SK-N-SH (cell line): Measurements from ENCODE around the gene RNASE2. TPM values are rescaled to one million over a fixed set of nuclear protein-coding genes. Genes with fewer than 3 reads are reported as not detected.
A peak's percentile ranks its signal among the peaks of the same experiment; 100 is the strongest.

Experiments
- CTCF ChIA-PET: fragments of 300-600, 350-600 bp; formaldehyde crosslinking; extraction: SDS; loops from one replicate; lab custom pipeline; 2021; lab: Yijun Ruan, JAX
- POLR2A ChIA-PET: fragments of 350-600 bp; sonication (Branson Sonifier 250); formaldehyde crosslinking; extraction: SDS; loops from one replicate; lab custom pipeline; 2020; ENCODE audit warnings: antibody characterized with exemption, inconsistent platforms; lab: Yijun Ruan, JAX
- DNase-seq: peaks from one replicate; pipeline ENCODE4 v3.0.0; 2012
- H2AFZ ChIP-seq: fragments of 200-600 bp; sonication (generic); 2 replicates; pipeline ENCODE4 v1.8.1; 2016; ENCODE audit warnings: antibody characterized with exemption, mild to moderate bottlenecking, low read depth
- H3F3A ChIP-seq: fragments of 200-600 bp; sonication (generic); replicated peaks from 2 replicates; pipeline ENCODE3; 2016; ENCODE audit warnings: antibody characterized with exemption, mild to moderate bottlenecking; ENCODE audit not compliant: insufficient read depth
- H3K27ac ChIP-seq, 2 experiments: fragments of 200-500 bp in 1 of 2; fragments of 200-600 bp in 1 of 2; sonication (Bioruptor generic) in 1 of 2; sonication (generic), shearing (Covaris generic) in 1 of 2; 2 replicates each; pipeline versions ENCODE4 v1.5.1 to v1.6.1; 2014 to 2016; ENCODE audit warnings: low read depth in 2 of 2, inconsistent platforms in 1 of 2, low read length in 1 of 2, mild to moderate bottlenecking in 1 of 2, mixed read lengths in 1 of 2
- H3K27me3 ChIP-seq: fragments of 200-600 bp; sonication (generic), shearing (Covaris generic); 2 replicates; pipeline ENCODE4 v1.6.1; 2016; ENCODE audit warnings: mixed run types; ENCODE audit not compliant: insufficient read depth
- H3K36me3 ChIP-seq, 2 experiments: fragments of 200-500 bp in 1 of 2; fragments of 200-600 bp in 1 of 2; sonication (Bioruptor generic) in 1 of 2; sonication (generic) in 1 of 2; replicated peaks in 1 of 2; 2 replicates each; pipeline versions ENCODE3 to v1.5.1; 2014 to 2016; ENCODE audit warnings: low read length in 1 of 2, mild to moderate bottlenecking in 1 of 2; ENCODE audit not compliant: insufficient read depth in 2 of 2, control insufficient read depth in 1 of 2
- H3K4me1 ChIP-seq, 2 experiments: fragments of 200-500 bp in 1 of 2; fragments of 200-600 bp in 1 of 2; sonication (Bioruptor generic) in 1 of 2; sonication (generic), shearing (Covaris generic) in 1 of 2; 2 replicates each; pipeline versions ENCODE4 v1.5.1 to v1.6.1; 2014 to 2016; ENCODE audit warnings: low read depth in 1 of 2, low read length in 1 of 2, mixed run types in 1 of 2; ENCODE audit not compliant: insufficient read depth in 2 of 2, control insufficient read depth in 1 of 2
- H3K4me2 ChIP-seq: fragments of 200-600 bp; sonication (generic), shearing (Covaris generic); 2 replicates; pipeline ENCODE4 v1.6.1; 2017; ENCODE audit warnings: mixed run types
- H3K4me3 ChIP-seq, 2 experiments: fragments of 200-500 bp in 1 of 2; fragments of 200-600 bp in 1 of 2; sonication (Bioruptor generic) in 1 of 2; sonication (generic), shearing (Covaris generic) in 1 of 2; 2 replicates each; pipeline versions ENCODE4 v1.5.1 to v1.8.1; 2014 to 2016; ENCODE audit warnings: low read depth in 2 of 2, inconsistent platforms in 1 of 2, low read length in 1 of 2, mild to moderate bottlenecking in 1 of 2, mixed read lengths in 1 of 2, moderate library complexity in 1 of 2
- H3K79me2 ChIP-seq: fragments of 200-600 bp; sonication (generic); 2 replicates; pipeline ENCODE4 v1.8.1; 2017; ENCODE audit warnings: mild to moderate bottlenecking; ENCODE audit not compliant: insufficient read depth
- H3K9ac ChIP-seq: fragments of 200-600 bp; sonication (generic); 2 replicates; pipeline ENCODE4 v1.6.1; 2017; ENCODE audit warnings: mixed run types
- H3K9me2 ChIP-seq: fragments of 200-600 bp; sonication (generic); 2 replicates; pipeline ENCODE4 v1.6.1; 2017; ENCODE audit warnings: mixed run types
- H3K9me3 ChIP-seq: fragments of 200-600 bp; sonication (generic); 2 replicates; pipeline ENCODE4 v1.6.1; 2017; ENCODE audit warnings: mixed run types, mild to moderate bottlenecking, moderate library complexity
- H4K20me1 ChIP-seq: fragments of 200-600 bp; sonication (generic); 2 replicates; pipeline ENCODE4 v1.6.1; 2017; ENCODE audit warnings: mild to moderate bottlenecking, mixed run types; ENCODE audit not compliant: insufficient read depth
- CHD2 ChIP-seq: fragments of 150-350 bp; IDR thresholded peaks from 2 replicates; pipeline ENCODE4 v1.6.1; 2018; ENCODE audit warnings: low read length; ENCODE audit not compliant: partially characterized antibody
- ELF1 ChIP-seq: IDR thresholded peaks from 2 replicates; pipeline ENCODE4 v1.4.0; 2012
- EZH2phosphoT487 ChIP-seq: fragments of 200-600 bp; sonication (generic); IDR thresholded peaks from 2 replicates; pipeline ENCODE4 v1.6.1; 2017; ENCODE audit warnings: low read depth, mixed run types, mild to moderate bottlenecking, antibody characterized with exemption, moderate library complexity, borderline replicate concordance
- FOSL2 ChIP-seq: IDR thresholded peaks from 2 replicates; pipeline ENCODE4 v1.4.0; 2012; ENCODE audit warnings: low read depth, mild to moderate bottlenecking, moderate library complexity, borderline replicate concordance
- GATA2 ChIP-seq: sonication (generic); formaldehyde crosslinking; IDR thresholded peaks from 2 replicates; pipeline ENCODE4 v1.5.0; 2020; ENCODE audit warnings: mild to moderate bottlenecking, missing genetic modification reagents
- IRF3 ChIP-seq: fragments of 150-350 bp; IDR thresholded peaks from 2 replicates; pipeline ENCODE4 v1.6.1; 2016; ENCODE audit warnings: mild to moderate bottlenecking, low read depth, low read length
- JUND ChIP-seq: IDR thresholded peaks from 2 replicates; pipeline ENCODE4 v1.4.0; 2012
- NFIC ChIP-seq: IDR thresholded peaks from 2 replicates; pipeline ENCODE4 v1.4.0; 2012; ENCODE audit warnings: borderline replicate concordance
- POLR2AphosphoS5 ChIP-seq: IDR thresholded peaks from 2 replicates; pipeline ENCODE4 v1.6.1; 2012; ENCODE audit warnings: low read depth, low read length
- RAD21 ChIP-seq: IDR thresholded peaks from 2 replicates; pipeline ENCODE4 v1.6.1; 2012; ENCODE audit warnings: mild to moderate bottlenecking, low read length
- RFX5 ChIP-seq: IDR thresholded peaks from 2 replicates; pipeline ENCODE4 v1.6.1; 2012; ENCODE audit warnings: mild to moderate bottlenecking, improper control_type of control experiment, low read length
- SMC3 ChIP-seq: IDR thresholded peaks from 2 replicates; pipeline ENCODE4 v1.6.1; 2012; ENCODE audit warnings: low read depth, low read length, improper control_type of control experiment
- TAF1 ChIP-seq: IDR thresholded peaks from 2 replicates; pipeline ENCODE4 v1.6.1; 2012; ENCODE audit warnings: low read depth, mild to moderate bottlenecking, low read length, moderate library complexity, borderline replicate concordance
- TCF12 ChIP-seq: IDR thresholded peaks from 2 replicates; pipeline ENCODE4 v1.4.0; 2012
- USF1 ChIP-seq: IDR thresholded peaks from 2 replicates; pipeline ENCODE4 v1.4.0; 2012; ENCODE audit warnings: low read depth, borderline replicate concordance
- YY1 ChIP-seq: IDR thresholded peaks from 2 replicates; pipeline ENCODE4 v1.4.0; 2012; ENCODE audit warnings: low read depth, mild to moderate bottlenecking
- ZBTB33 ChIP-seq: IDR thresholded peaks from 2 replicates; pipeline ENCODE4 v1.4.0; 2012; ENCODE audit warnings: low read depth, borderline replicate concordance
- WGBS: methylation state at CpG from one replicate; pipeline ENCODE4 v1.1.6; 2017; ENCODE audit warnings: low lambda C conversion rate; 5-methylcytosine and 5-hydroxymethylcytosine counted together
- polyA plus RNA-seq, 3 experiments: library from polyadenylated mRNA; depleted of rRNA; stranded (reverse); fragments of >200 nt; gene quantifications; 2 replicates each; pipeline ENCODE4 v1.2.3, GENCODE V29; 2012
- TF ChIP-seq, protein P1 (sequence below): IDR thresholded peaks from 2 replicates; pipeline ENCODE4 v1.6.1; 2012; ENCODE audit warnings: mild to moderate bottlenecking, low read depth, low read length, moderate library complexity
- TF ChIP-seq, protein P2 (sequence below): IDR thresholded peaks from 2 replicates; pipeline ENCODE4 v1.4.0; 2012; ENCODE audit warnings: low read depth
- TF ChIP-seq, protein P3 (sequence below): fragments of 150-350 bp; IDR thresholded peaks from 2 replicates; pipeline ENCODE4 v1.6.1; 2017; ENCODE audit warnings: antibody characterized with exemption, low read length, low read depth, borderline replicate concordance

The RNASE2 gene
- polyA plus RNA-seq, 1 of the 3 experiments (the other 2 are of a cell fraction) = not detected

DNA sequence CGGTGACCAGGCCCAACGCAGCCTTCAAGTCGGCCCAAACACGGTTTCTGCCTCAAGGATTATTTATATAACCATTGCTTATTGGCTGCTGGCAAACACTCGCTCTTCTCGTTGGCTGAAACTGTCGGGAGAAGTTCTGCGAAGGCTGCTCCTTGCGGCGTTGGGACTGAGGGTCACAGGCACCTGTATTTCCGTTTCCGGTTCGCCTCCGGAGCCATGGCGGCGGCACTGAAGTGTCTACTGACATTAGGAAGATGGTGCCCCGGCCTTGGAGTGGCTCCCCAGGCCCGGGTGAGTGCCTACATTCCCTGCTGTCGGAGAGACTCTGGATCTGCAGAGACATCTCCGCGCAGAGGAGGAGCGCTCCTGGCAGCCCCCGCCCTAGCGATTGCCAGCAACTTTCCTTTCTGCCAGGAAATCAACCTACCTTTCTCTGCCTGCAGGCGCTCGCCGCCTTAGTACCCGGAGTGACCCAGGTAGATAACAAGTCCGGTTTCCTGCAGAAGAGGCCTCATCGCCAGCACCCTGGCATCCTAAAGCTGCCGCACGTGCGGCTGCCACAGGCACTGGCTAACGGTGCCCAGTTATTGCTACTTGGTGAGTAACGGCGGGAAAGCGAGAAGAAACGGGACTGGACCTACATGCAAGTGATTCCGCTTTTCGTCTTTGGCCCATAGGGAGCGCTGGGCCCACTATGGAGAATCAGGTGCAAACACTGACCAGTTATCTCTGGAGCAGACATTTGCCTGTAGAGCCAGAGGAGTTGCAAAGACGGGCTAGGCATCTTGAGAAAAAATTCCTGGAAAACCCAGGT, 34.7 kb downstream of the RNASE2 start, which contains the start of gene METTL17 (continued):
- TF ChIP-seq, protein P1, sequence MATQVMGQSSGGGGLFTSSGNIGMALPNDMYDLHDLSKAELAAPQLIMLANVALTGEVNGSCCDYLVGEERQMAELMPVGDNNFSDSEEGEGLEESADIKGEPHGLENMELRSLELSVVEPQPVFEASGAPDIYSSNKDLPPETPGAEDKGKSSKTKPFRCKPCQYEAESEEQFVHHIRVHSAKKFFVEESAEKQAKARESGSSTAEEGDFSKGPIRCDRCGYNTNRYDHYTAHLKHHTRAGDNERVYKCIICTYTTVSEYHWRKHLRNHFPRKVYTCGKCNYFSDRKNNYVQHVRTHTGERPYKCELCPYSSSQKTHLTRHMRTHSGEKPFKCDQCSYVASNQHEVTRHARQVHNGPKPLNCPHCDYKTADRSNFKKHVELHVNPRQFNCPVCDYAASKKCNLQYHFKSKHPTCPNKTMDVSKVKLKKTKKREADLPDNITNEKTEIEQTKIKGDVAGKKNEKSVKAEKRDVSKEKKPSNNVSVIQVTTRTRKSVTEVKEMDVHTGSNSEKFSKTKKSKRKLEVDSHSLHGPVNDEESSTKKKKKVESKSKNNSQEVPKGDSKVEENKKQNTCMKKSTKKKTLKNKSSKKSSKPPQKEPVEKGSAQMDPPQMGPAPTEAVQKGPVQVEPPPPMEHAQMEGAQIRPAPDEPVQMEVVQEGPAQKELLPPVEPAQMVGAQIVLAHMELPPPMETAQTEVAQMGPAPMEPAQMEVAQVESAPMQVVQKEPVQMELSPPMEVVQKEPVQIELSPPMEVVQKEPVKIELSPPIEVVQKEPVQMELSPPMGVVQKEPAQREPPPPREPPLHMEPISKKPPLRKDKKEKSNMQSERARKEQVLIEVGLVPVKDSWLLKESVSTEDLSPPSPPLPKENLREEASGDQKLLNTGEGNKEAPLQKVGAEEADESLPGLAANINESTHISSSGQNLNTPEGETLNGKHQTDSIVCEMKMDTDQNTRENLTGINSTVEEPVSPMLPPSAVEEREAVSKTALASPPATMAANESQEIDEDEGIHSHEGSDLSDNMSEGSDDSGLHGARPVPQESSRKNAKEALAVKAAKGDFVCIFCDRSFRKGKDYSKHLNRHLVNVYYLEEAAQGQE = no peak
- TF ChIP-seq RAD21 = peak; percentile 33
- no peak for TF ChIP-seq NFIC
- peak; percentile 94 for TF ChIP-seq IRF3
- TF ChIP-seq ZBTB33 = peak; percentile 38; the same call in 1 of the 2 replicates
- peak; percentile 78 for TF ChIP-seq TAF1

DNA sequence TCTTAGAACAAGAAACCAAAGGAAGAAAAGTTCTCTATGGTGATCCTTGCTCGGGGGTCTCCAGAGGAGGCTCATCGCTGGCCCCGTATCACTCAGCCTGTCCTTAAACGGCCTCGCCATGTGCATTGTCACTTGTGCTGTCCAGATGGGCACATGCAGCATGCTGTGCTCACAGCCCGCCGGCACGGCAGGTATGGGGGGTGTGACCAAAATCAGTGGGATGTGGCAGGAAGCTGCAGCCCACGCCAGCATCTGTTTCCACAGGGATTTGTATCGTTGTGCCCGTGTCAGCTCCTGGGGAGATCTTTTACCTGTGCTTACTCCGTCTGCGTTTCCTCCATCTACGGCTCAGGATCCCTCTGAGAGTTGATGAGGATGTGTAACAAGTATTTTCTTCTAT, 41.2 kb downstream of the RNASE2 start:
- WGBS = 96% methylated on average over 10 of the region's 14 CpGs
- H4K20me1 ChIP-seq = 0 out of 2 replicates have a peak, but pooled peaks cover 5% of the 10 kb centered on the region
- TF ChIP-seq RFX5 (no peak), GATA2 (CRISPR knock-in tag) (no peak), POLR2AphosphoS5 (no peak), USF1 (no peak), NFIC (no peak), EZH2phosphoT487 (no peak), YY1 (no peak), FOSL2 (no peak), JUND (no peak), TCF12 (no peak), CHD2 (no peak), SMC3 (no peak), IRF3 (no peak), ELF1 (no peak), TAF1 (no peak)
- TF ChIP-seq, protein P2, sequence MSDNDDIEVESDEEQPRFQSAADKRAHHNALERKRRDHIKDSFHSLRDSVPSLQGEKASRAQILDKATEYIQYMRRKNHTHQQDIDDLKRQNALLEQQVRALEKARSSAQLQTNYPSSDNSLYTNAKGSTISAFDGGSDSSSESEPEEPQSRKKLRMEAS = no peak
- TF ChIP-seq, protein P3, sequence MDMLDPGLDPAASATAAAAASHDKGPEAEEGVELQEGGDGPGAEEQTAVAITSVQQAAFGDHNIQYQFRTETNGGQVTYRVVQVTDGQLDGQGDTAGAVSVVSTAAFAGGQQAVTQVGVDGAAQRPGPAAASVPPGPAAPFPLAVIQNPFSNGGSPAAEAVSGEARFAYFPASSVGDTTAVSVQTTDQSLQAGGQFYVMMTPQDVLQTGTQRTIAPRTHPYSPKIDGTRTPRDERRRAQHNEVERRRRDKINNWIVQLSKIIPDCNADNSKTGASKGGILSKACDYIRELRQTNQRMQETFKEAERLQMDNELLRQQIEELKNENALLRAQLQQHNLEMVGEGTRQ = no peak

More for the DNA sequence above, 41.2 kb downstream of the RNASE2 start:
- no peak for DNase-seq
- CTCF ChIA-PET = interaction anchor here (0.9 to 8.8 kb wide), 5 partner anchors 18 to 107 kb away, joined by 3 to 54 read pairs (median 19); no protein-coding TSS in a partner anchor
- Histone ChIP-seq H3K36me3 (peaks cover 34 to 54% of the 10 kb centered on the region in 2 experiments), H3K79me2 (peaks cover 14% of the 10 kb centered on the region; the same call in 1 of the 2 replicates), H3K9ac (no peak overlapping the region), H3F3A (peaks cover 9% of the 10 kb centered on the region), H3K4me2 (no peak overlapping the region), H3K4me1 (peaks cover 3 to 5% of the 10 kb centered on the region in 2 experiments; a peak in 2 of 4 replicates), H2AFZ (no peak overlapping the region), H3K27ac (no peak overlapping the region), H3K9me2 (no peaks in the 10 kb centered on the region), H3K27me3 (no peaks in the 10 kb centered on the region), H3K4me3 (no peak overlapping the region), H3K9me3 (no peaks in the 10 kb centered on the region)
- POLR2A ChIA-PET = no interaction called here
